ENCODE data around the gene STK25. TPM values are rescaled to one million over a fixed set of nuclear protein-coding genes. Genes with fewer than 3 reads are reported as not detected.

STK25 gene
- total and polyA plus RNA-seq, 3 donors from 2014 or later, result 200 to 250 (median 224) TPM

DNA sequence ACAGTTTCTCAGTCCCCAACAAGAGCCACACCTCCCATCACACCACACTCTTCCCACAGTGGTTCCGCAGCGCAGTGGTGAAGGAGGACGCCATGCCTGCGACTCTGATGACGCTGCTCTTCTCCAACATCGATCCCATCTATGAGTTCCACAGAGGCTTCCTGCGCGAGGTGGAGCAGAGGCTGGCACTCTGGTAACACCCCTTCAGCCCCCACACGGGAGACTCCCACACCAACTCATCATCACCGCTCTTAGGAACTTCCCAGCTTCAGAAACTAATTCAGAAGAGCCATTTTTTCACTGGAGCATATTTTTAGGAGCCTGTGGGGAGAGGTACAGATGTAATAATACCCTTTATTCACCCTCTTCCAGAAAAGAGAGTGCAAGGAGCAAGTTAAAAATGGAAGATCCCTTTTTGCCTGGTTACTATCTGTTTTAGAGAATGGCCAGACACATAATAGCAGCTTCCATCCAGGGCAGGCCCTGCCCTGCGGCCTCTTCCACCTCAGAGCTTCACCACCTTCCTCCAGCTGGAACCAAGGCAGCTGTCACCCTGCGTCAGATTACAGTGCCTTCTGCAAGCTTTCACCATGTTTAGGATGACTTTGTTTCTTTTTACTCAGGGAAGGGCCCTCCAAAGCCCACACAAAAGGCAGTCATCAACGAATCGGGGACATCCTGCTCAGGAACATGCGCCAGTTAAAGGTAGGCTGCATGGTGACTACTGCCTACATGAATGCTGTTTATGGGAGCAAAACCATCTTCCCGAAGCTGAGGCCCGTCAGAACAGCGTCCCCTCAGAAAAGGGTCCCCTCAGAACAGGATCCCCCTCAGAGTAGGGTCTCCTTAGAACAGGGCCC is 44.9 kb downstream of the STK25 start:
- no peak for TF ChIP-seq POLR2A (IDR thresholded peaks at IDR 0.05)
- no peak for TF ChIP-seq CTCF (IDR thresholded peaks at IDR 0.05)
- intact Hi-C loops (cut with DNase I; ENCODE audit: low total_unique reads), result no loop called here
- no peak for DNase-seq
- no peaks in the 10 kb centered on the region for H3K36me3 ChIP-seq (ENCODE audit: low read depth, missing control alignments)
- H3K27me3 ChIP-seq, result no peaks in the 10 kb centered on the region
- H3K4me3 ChIP-seq, result no peak overlapping the region
- WGBS, 2 donors, result 92% methylated on average over 18 of the region's 18 CpGs
- no peaks in the 10 kb centered on the region for H3K4me1 ChIP-seq
- H3K9me3 ChIP-seq, result no peaks in the 10 kb centered on the region
- no peak overlapping the region for H3K27ac ChIP-seq

DNA sequence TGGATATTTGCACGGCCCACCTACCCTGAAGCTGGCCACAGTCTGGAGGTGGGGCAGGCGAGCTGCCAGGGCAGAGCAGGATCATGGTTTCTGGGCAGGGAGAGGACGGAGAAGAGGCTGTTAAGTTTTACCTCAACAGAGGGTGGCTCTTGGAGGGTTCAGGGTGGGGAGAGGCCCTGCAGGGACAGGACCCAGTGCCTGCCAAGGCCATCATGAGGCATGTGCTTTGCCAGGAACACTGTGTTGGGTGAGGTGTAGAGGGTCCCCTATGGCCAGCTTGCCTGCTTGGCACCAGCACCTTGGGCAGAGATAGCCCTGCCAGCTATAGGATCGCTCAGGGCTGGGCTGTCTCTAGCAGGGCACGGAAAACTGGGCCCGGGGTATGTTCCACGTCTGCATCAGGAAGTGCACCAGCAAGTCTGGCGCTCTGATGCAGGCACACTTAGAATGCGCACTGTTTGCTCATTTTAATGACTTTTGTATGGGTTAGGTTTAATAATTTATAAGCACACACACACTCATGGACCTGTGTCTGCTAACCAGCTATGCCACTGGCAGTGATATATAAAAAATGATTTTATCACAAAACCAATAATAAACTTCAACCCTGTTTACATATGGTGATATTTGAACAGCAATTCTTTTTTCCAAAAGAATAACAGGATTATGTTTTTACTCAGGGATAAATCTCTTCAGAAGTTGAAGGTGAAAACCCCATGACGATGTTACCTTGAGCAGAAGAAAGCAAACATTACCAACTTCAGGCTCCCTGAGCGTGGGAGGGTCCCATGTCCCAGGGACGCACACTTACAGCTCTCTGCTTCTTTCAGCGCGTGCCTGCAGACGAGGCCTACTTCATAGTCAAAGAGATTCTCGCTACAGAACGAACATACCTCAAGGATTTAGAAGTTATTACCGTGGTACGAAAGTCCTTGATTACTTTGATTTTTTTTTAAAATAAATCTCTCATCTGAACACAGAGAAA is 46.4 kb downstream of the STK25 start:
- intact Hi-C loops (cut with DNase I; ENCODE audit: low total_unique reads), result no loop called here
- H3K9me3 ChIP-seq, result no peaks in the 10 kb centered on the region
- no peak overlapping the region for H3K4me3 ChIP-seq
- H3K27ac ChIP-seq, result no peak overlapping the region
- no peaks in the 10 kb centered on the region for H3K36me3 ChIP-seq (ENCODE audit: low read depth, missing control alignments)
- no peak for DNase-seq
- TF ChIP-seq CTCF (IDR thresholded peaks at IDR 0.05) (no peak), POLR2A (IDR thresholded peaks at IDR 0.05) (no peak)
- no peaks in the 10 kb centered on the region for H3K4me1 ChIP-seq
- WGBS, 2 donors, result 84 to 86% methylated on average over 18 to 19 of the region's 19 CpGs
- H3K27me3 ChIP-seq, result no peaks in the 10 kb centered on the region

- no peaks in the 10 kb centered on the region for H3K36me3 ChIP-seq (ENCODE audit: low read depth, missing control alignments)
- H3K9me3 ChIP-seq, result no peaks in the 10 kb centered on the region
- intact Hi-C loops (cut with DNase I; ENCODE audit: low total_unique reads), result no loop called here
- 74 to 83% methylated on average over 3 of the region's 3 CpGs for WGBS, 2 donors
- TF ChIP-seq CTCF (IDR thresholded peaks at IDR 0.05) (no peak), POLR2A (IDR thresholded peaks at IDR 0.05) (no peak)
- no peaks in the 10 kb centered on the region for H3K4me1 ChIP-seq
- no peak overlapping the region for H3K27ac ChIP-seq
- no peak for DNase-seq
- H3K4me3 ChIP-seq, result no peak overlapping the region
- no peaks in the 10 kb centered on the region for H3K27me3 ChIP-seq
These were observed 47.8 kb downstream of the STK25 start for GRCh38 chr2:241460631-241461030.

DNA sequence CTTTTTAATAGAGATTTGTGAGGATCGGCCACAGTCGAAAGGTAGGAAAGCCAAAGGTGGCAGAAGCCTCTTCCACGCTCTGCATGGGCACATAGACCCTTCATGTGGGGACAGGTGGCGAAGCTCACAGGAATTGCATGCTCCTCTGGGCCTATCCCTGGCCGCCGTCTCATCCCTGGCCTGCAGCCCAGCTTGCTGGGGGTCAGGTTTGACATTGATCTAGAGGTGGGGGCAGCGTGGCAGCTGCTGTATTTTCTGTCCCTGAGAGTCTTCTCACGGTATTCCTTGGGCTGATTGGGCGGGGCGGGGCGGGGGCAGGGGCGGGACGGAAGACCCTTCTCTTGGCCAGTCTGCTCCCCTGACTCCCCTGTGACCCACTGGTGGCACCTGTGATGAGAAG is 48.9 kb downstream of the STK25 start:
- 95 to 96% methylated on average over 12 to 13 of the region's 13 CpGs for WGBS, 2 donors
- Histone ChIP-seq H3K27ac (no peak overlapping the region), H3K9me3 (no peaks in the 10 kb centered on the region), H3K36me3 (ENCODE audit: low read depth, missing control alignments) (no peaks in the 10 kb centered on the region), H3K4me1 (no peaks in the 10 kb centered on the region), H3K27me3 (no peaks in the 10 kb centered on the region), H3K4me3 (no peak overlapping the region)
- TF ChIP-seq CTCF (IDR thresholded peaks at IDR 0.05) (no peak), POLR2A (IDR thresholded peaks at IDR 0.05) (no peak)
- intact Hi-C loops (cut with DNase I; ENCODE audit: low total_unique reads), result no loop called here
- DNase-seq, result no peak

Data from testis (tissue), 3 donors.